K562 (cell line): ENCODE results near the gene DYRK1A. TPM values are rescaled to one million over a fixed set of nuclear protein-coding genes. Genes with fewer than 3 reads are reported as not detected.
A peak's percentile ranks its signal among the peaks of the same experiment; 100 is the strongest.

ENCODE experiments used
- ATAC-seq: fragments of 200-7000 bp; cut with Tn5 transposase; 3 replicates; pipeline ENCODE4 v1.9.1; 2020; ENCODE audit warnings: moderate library complexity
- BruUV-seq: library from RNA; stranded (reverse); fragments of 400-500 nt; replicated peaks from 2 replicates; lab custom pipeline; 2021; lab: Mats Ljungman, UMichigan
- CTCF ChIA-PET: fragments of 300-600 bp; formaldehyde crosslinking; extraction: SDS; loops from one replicate; lab custom pipeline; 2021; ENCODE audit warnings: low intra/inter-chr PET ratio; lab: Yijun Ruan, JAX
- POLR2A ChIA-PET: fragments of 300-600, 350-650 bp; sonication (Branson Sonifier 250); formaldehyde crosslinking; extraction: SDS; loops from one replicate; lab custom pipeline; 2021; ENCODE audit warnings: antibody characterized with exemption, inconsistent platforms; lab: Yijun Ruan, JAX
- DNase-seq, 4 experiments: peaks; one replicate each; pipeline versions ENCODE4 v3.0.0 to v3.0.0-alpha.2; 2011 to 2018; ENCODE audit warnings: low spot score in 3 of 4, mixed read lengths in 3 of 4; ENCODE audit errors: extremely low read depth in 1 of 4
- FAIRE-seq: peaks from 2 replicates; lab custom pipeline; 2011; peaks lifted over from hg19 to GRCh38; lab: Jason Lieb, UNC
- H2AFZ ChIP-seq: 2 replicates; pipeline ENCODE4 v1.6.0; 2011; ENCODE audit warnings: low read depth, low read length, control low read depth, inconsistent platforms
- H3K27ac ChIP-seq: fragments of 200-600 bp; 3 replicates; pipeline ENCODE4 v1.8.0; 2011; ENCODE audit warnings: low read depth, mild to moderate bottlenecking, control low read depth, inconsistent platforms, low read length, moderate library complexity, mixed read lengths; ENCODE audit errors: extremely low read depth
- H3K27me3 ChIP-seq, 2 experiments: fragments of 300-600 bp in 1 of 2; 2 replicates in 1 of 2; 3 replicates in 1 of 2; pipeline versions ENCODE4 v1.6.0 to v1.8.0; 2011; ENCODE audit warnings: inconsistent platforms in 2 of 2, low read length in 2 of 2, mild to moderate bottlenecking in 1 of 2, mixed read lengths in 1 of 2, moderate library complexity in 1 of 2; ENCODE audit not compliant: control insufficient read depth in 2 of 2, insufficient read depth in 2 of 2
- H3K36me3 ChIP-seq: fragments of 300-600 bp; 3 replicates; pipeline ENCODE4 v1.8.0; 2011; ENCODE audit warnings: mild to moderate bottlenecking, low read length, inconsistent platforms; ENCODE audit not compliant: control insufficient read depth, insufficient read depth
- H3K4me1 ChIP-seq, 2 experiments: fragments of 200-600 bp in 1 of 2; replicated peaks in 1 of 2; 2 replicates in 1 of 2; 3 replicates in 1 of 2; pipeline versions ENCODE4 v1.5.1 to v1.8.0; 2011; ENCODE audit warnings: inconsistent platforms in 2 of 2, low read length in 2 of 2, mild to moderate bottlenecking in 1 of 2, mixed read lengths in 1 of 2, moderate library complexity in 1 of 2; ENCODE audit not compliant: control insufficient read depth in 2 of 2, insufficient read depth in 2 of 2
- H3K4me2 ChIP-seq: 2 replicates; pipeline ENCODE4 v1.6.1; 2011; ENCODE audit warnings: low read length, control low read depth, inconsistent platforms, mixed read lengths; ENCODE audit not compliant: insufficient read depth
- H3K4me3 ChIP-seq: fragments of 200-600 bp; sonication (generic), shearing (Covaris generic); 2 replicates; pipeline ENCODE4 v1.5.1; 2016; ENCODE audit warnings: control low read depth, inconsistent platforms
- H3K79me2 ChIP-seq: fragments of 200-600 bp; 3 replicates; pipeline ENCODE4 v1.8.0; 2011; ENCODE audit warnings: low read length, inconsistent platforms; ENCODE audit not compliant: control insufficient read depth, insufficient read depth
- H3K9ac ChIP-seq, 2 experiments: 2 replicates each; pipeline versions ENCODE4 v1.6.0 to v1.6.1; 2011; ENCODE audit warnings: low read depth in 2 of 2, low read length in 2 of 2, control low read depth in 1 of 2, inconsistent platforms in 1 of 2, mild to moderate bottlenecking in 1 of 2, mixed read lengths in 1 of 2; ENCODE audit not compliant: insufficient read depth in 1 of 2
- H3K9me1 ChIP-seq: one replicate; pipeline ENCODE4 v1.6.0; 2011; ENCODE audit warnings: inconsistent platforms, mild to moderate bottlenecking, low read length, moderate library complexity; ENCODE audit not compliant: control insufficient read depth, insufficient read depth
- H3K9me3 ChIP-seq: replicated peaks from 2 replicates; pipeline ENCODE4 v1.5.1; 2011; ENCODE audit warnings: low read depth, low read length, inconsistent platforms; ENCODE audit not compliant: control insufficient read depth, insufficient read depth
- H4K20me1 ChIP-seq: replicated peaks from 2 replicates; pipeline ENCODE4 v1.6.1; 2011; ENCODE audit warnings: low read length, inconsistent platforms, mixed read lengths; ENCODE audit not compliant: control insufficient read depth, insufficient read depth
- MEIS2 ChIP-seq: fragments of 450-650 bp; IDR thresholded peaks from 2 replicates; pipeline ENCODE4 v1.6.1; 2014; ENCODE audit warnings: mild to moderate bottlenecking; ENCODE audit not compliant: partially characterized antibody
- NR4A1 ChIP-seq, 2 experiments: fragments of 250-450 bp in 1 of 2; fragments of 450-650 bp in 1 of 2; sonication (Bioruptor Pico) in 1 of 2; IDR thresholded peaks; 2 replicates each; pipeline versions ENCODE4 v1.4.0 to v1.6.1; 2016 to 2020; ENCODE audit warnings: mild to moderate bottlenecking in 2 of 2, missing compliant biosample characterization in 1 of 2, missing genetic modification characterization in 1 of 2, moderate library complexity in 1 of 2
- POLR2G ChIP-seq: fragments of 200-400 bp; formaldehyde crosslinking; IDR thresholded peaks from 2 replicates; pipeline ENCODE4 v1.6.1; 2017; ENCODE audit warnings: low read depth, mild to moderate bottlenecking, antibody characterized with exemption, low read length, moderate library complexity
- ZNF655 ChIP-seq: fragments of 250-450 bp; sonication (Bioruptor Pico); IDR thresholded peaks from 2 replicates; pipeline ENCODE4 v1.5.0; 2021
- WGBS: fragments of 100-300 bp; shearing (Covaris generic); methylation state at CpG from one replicate; pipeline ENCODE4 v1.1.6; 2016; ENCODE audit warnings: low coverage, mixed read lengths; ENCODE audit not compliant: insufficient coverage; ENCODE audit errors: missing lambda C conversion rate; 5-methylcytosine and 5-hydroxymethylcytosine counted together
- in situ Hi-C: fragments of 300-500 bp; cut with MboI; formaldehyde crosslinking; loops from 4 replicates; pipeline ENCODE4 v1.15.0; 2018; ENCODE audit warnings: inconsistent platforms, mixed read lengths
- intact Hi-C: fragments of 100-400 bp; cut with micrococcal nuclease; formaldehyde crosslinking; loops from 2 replicates; pipeline ENCODE4 v1.14.2; 2022
- polyA plus RNA-seq, 8 experiments: library from polyadenylated mRNA; depleted of rRNA in 4 of 8; stranded (reverse) in 5 of 8; unstranded in 3 of 8; fragments of >200 nt; fragmentation: Nextera tagmentation in 2 of 8; fragmentation: Illumina TruSeq in 1 of 8; extraction: Ambion mirVana in 2 of 8; extraction: Trizol in 1 of 8; gene quantifications; 2 replicates each; pipeline versions ENCODE4 v1.2.1 to v1.2.3, GENCODE V29; 2011 to 2014; ENCODE audit warnings: inconsistent platforms in 1 of 8, missing spikeins in 1 of 8
- total RNA-seq, 7 experiments: library from RNA; depleted of rRNA in 6 of 7; stranded (reverse); fragments of >200 nt in 6 of 7; fragmentation: Illumina TruSeq in 2 of 7; extraction: Trizol in 2 of 7; gene quantifications; 2 replicates each; pipeline versions ENCODE4 v1.2.1 to v1.2.3, GENCODE V29; 2011 to 2021; ENCODE audit warnings: low replicate concordance in 1 of 7

The DYRK1A gene
- total and polyA plus RNA-seq, 9 of the 15 experiments (the other 6 are each of a cell fraction or from before 2014, with no cell fraction given), result 3.7 to 64.8 (median 42.3) TPM

GRCh38 chr21:37530901-37531351 lies 164.4 kb downstream of the DYRK1A start:
- H3K27ac ChIP-seq, result no peak overlapping the region
- no peak overlapping the region for H3K9ac ChIP-seq
- no peak overlapping the region for H3K4me3 ChIP-seq
- no peaks in the 10 kb centered on the region for H4K20me1 ChIP-seq
- ChIA-PET CTCF (no interaction called here), POLR2A (interaction anchor here (0.8 to 1.9 kb wide), 6 partner anchors 8 to 33 kb away, joined by 3 to 7 read pairs (median 6); no protein-coding TSS in a partner anchor)
- no peaks in the 10 kb centered on the region for H3K36me3 ChIP-seq
- ATAC-seq, result no peak; the same call in 1 of the 3 replicates
- H2AFZ ChIP-seq, result no peak overlapping the region
- in situ Hi-C loops, result no loop called here
- no peak overlapping the region for H3K4me2 ChIP-seq
- no peak for DNase-seq
- H3K9me1 ChIP-seq, result no peaks in the 10 kb centered on the region
- FAIRE-seq, result no peak
- intact Hi-C loops, result loop anchor here (2.0 kb wide), 1 partner anchor 34 kb away; no protein-coding TSS in a partner anchor
- H3K4me1 ChIP-seq, result peaks cover 15 to 19% of the 10 kb centered on the region in 2 experiments
- WGBS, result 38% methylated on average over 13 of the region's 13 CpGs
- no TSS peak for BruUV-seq
- H3K9me3 ChIP-seq, result peaks cover 7% of the 10 kb centered on the region; the same call in 1 of the 2 replicates
- no peaks in the 10 kb centered on the region for H3K79me2 ChIP-seq
- no peaks in the 10 kb centered on the region for H3K27me3 ChIP-seq
- no peak for TF ChIP-seq ZNF655 (CRISPR knock-in tag)
- TF ChIP-seq MEIS2, result peak; percentile 33
- TF ChIP-seq, all 486 proteins: peak for 1

GRCh38 chr21:37531431-37531932 lies 164.9 kb downstream of the DYRK1A start:
- Histone ChIP-seq H2AFZ (no peak overlapping the region), H3K9me3 (peaks cover 10% of the 10 kb centered on the region), H3K36me3 (no peaks in the 10 kb centered on the region), H3K9me1 (no peaks in the 10 kb centered on the region), H3K4me2 (no peak overlapping the region), H3K27ac (no peak overlapping the region), H3K9ac (peak overlapping the region in 1 of 2 experiments; percentile 53; a peak in 1 of 4 replicates), H4K20me1 (no peaks in the 10 kb centered on the region), H3K79me2 (no peaks in the 10 kb centered on the region), H3K27me3 (no peaks in the 10 kb centered on the region), H3K4me3 (no peak overlapping the region), H3K4me1 (peaks cover 15 to 19% of the 10 kb centered on the region in 2 experiments)
- ATAC-seq, result no peak
- WGBS, result 54% methylated on average over 11 of the region's 13 CpGs
- intact Hi-C loops, result loop anchor here (2.0 kb wide), 1 partner anchor 33 kb away; no protein-coding TSS in a partner anchor
- ChIA-PET POLR2A (interaction anchor here (1.0 to 1.9 kb wide), 2 partner anchors 9 to 12 kb away, joined by 6 read pairs; no protein-coding TSS in a partner anchor), CTCF (no interaction called here)
- DNase-seq, result no peak
- in situ Hi-C loops, result no loop called here
- TF ChIP-seq NR4A1 (CRISPR knock-in tag; IDR thresholded peaks at IDR 0.05) (no peak), NR4A1 (tag; IDR thresholded peaks at IDR 0.05) (no peak), POLR2G (0 out of 2 replicates have a peak, but pooled peaks have one; percentile 25)
- no peak for FAIRE-seq
- BruUV-seq, result no TSS peak
